Measurements from ENCODE around the gene SLFN12.
"Not testable (repeated sequence)": the region's sequence is repeated elsewhere in the genome, so short reads cannot be mapped to it uniquely, and the experiment has no call there.

The SLFN12 gene

DNA sequence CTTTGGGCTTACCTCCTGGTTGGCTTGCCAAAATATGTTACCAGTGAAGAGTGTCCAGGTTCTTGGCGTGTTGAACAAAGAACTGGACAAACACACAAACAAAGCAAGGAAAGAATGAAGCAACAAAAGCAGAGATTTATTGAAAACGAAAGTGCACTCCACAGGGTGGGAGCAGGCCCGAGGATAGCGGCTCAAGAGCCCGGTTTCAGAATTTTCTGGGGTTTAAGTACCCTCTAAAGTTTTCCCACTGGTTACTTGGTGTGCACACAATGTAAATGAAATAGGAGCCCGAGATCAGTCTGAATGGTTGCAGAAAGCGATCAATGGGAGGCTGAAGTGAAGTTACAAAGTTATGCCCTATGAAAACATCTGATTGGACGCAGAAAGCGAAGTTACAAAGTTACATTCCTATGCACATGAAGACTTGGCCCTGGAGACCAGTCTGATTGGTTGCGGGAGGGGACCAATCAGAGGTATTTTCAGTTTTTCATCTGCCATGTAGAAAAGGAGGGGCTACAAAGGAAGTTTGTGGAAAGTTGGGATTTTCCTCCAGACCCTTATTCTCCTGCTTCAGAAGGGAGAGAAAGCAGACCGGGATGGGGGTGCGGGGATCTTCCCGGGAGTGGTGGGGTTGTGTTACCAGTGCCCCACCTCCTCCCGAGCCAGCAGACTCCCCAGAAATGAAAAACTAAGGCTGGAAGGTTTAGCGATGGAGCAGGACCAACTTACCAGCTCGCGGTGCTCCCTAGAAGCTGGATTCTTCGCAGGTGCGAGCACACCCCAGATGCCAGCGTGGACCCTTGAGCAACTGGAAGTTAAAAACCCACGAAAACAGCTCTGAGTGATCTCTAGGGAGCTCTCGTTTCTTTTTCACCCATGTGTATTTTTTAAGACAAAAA lies at the start of gene SLFN12:
TSS of gene SLFN12 (minus strand) at position 325 of the 899 bp plus-strand sequence. CDS start 9,472 bp downstream, outside the sequence.
- DNase-seq = peak; percentile 97

DNA sequence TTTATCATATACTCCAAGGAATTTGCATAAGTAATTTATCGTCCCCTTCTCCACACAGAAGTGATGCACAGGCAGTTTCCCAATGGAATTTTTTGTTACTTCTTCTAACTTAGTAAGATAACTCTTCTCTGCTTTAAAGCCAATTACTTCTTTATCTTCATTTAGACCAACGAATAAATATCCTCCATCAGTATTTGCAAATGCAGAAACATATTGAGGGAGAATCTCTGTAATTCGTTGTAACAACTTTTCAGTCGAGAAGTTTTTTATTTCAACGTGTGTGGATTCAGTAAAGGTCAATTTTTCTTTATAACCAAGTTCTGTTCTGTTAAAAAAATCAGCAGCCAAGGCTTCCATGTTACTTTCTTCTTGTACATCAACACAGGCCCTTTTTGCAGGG lies 47.0 kb upstream of the SLFN12 start:
- DNase-seq = no peak

DNA sequence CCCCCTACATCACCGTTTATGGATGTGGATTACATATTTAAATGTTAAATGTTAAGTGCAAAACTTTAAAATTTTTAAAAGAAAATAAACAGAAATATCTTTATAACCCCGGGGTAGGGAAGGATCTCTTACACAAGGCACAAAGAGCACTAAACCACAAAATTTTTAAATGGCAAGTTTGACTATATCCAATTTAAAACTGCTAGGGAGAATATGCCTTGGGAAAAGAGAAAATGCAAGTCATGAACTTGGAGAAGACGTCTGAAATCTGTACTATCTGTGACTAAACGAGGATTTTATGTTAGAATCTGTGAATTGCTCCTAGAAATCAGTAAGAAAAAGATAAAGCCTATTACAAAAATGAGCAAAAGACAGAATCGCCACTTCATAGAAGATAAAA lies 44.9 kb upstream of the SLFN12 start:
- DNase-seq = no peak

DNA sequence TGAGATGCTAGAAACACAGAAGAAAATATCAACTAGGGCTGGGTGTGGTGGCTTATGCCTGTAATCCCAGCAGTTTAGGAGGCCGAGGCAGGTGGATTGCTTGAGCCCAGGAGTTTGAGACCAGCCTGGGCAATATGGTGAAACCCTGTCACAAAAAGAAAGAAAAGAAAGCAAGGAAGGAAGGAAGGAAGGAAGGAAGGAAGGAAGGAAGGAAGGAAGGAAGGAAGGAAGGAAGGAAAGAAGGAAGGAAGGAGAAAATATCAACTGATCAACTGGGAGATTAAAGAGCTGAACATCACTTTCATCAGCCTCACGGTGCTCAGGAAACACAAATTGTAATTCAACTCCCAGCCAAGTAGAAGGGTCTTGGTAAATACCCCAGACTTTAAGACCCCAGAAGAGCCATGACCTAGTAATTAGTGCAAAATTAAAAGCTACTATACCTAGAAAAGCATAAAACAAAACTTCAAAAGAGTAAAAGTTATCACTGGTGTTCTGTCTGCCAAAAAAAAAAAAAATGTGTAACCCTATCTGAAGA lies 44.1 kb upstream of the SLFN12 start:
- no peak for DNase-seq

DNA sequence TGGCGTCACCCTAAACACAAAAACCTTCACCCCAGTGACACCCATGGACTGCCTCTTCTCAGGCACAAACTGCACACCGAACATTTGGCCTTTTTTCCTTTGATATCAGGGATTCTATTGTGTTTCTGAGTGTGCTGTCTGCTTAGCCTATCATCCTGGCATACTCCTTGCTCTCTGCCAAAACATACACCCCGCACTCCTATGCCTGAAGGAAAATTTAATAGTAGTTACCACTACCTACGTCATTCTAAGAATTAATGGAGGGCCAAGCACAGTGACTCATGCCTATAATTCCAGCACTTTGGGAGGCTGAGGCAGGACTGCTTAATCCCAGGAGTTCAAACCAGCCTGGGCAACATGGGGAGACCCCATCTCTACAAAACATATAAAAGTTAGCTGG lies 36.2 kb upstream of the SLFN12 start:
- no peak for DNase-seq

DNA sequence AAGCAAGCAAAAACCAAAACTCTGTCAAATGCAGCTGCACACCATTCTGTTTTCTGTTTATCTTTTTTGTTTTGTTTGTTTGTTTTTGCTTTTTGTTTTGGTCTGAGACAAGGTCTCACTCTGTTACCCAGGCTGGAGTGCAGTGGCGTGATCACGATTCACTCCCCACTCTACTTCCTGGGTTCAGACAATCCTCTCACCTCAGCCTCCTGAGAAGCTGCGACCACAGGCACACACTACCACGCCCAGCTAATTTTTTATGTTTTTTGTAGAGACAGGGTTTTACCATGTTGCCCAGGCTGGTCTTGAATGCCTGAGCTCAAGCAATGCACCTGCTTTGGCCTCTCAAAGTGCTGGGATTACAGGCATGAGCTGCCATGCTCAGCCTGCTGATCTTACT lies 35.5 kb upstream of the SLFN12 start:
- no peak for DNase-seq

DNA sequence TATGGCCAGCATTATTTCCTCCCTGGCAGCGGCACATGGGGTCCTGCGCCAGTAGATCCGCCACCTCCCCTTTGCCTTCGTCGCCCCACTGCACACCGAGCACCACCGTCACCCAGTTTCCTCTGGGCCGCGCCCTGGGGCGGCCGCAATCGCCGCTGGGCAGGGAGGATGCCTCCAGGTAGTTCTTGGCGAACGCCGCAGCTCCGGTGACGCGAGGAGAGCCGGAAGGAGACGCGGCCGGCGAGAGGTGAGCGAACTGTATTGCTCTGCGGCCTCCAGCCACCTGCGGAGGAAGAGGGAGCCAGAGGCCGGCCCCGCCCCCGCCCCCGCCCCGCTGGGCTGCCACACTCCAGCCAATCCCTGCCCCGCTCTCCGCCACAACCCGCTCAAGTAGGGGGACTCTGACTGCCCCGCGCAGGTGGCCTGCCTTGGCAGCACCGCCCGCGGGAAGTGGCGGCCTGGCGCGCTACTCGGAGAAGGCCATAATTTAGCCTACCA lies 28.1 kb upstream of the SLFN12 start:
- no peak for DNase-seq

DNA sequence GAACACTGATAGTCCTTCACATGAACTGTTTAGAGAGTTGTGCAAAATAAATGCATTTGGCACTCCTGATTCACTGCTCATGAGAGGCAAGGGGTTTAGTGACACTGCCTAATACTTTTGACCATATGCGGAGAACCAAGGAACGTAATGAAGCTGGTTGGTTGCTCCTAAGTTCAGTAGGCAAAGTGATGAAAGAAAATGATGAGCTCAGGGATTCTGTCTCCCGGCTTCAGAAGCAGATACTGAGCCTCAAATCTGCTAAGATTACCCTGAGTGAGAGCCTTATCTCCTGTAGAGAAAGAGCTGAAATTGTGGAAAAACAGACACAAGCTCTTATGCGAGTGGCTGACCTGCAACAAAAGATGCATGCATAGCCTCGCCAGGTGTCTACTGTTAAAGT lies 21.7 kb upstream of the SLFN12 start:
- DNase-seq = not testable (repeated sequence)

DNA sequence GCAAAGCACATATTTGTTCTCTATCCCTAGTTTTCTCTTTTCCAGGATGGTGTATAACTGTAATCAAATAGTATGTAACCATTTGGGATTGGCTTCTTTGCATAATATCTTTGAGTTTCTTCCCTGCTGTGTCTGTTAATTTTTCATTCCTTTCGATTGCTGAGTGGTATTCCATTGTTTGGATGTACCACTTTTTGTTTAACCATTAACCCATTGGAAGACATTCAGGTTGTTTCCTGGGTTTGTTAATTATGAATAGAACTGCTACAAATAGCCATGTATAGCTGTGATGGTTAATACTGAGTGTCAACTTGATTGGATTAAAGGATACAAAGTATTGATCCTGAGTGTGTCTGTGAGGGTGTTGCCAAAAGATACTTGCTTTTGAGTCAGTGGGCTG lies 20.9 kb upstream of the SLFN12 start:
- DNase-seq = no peak

DNA sequence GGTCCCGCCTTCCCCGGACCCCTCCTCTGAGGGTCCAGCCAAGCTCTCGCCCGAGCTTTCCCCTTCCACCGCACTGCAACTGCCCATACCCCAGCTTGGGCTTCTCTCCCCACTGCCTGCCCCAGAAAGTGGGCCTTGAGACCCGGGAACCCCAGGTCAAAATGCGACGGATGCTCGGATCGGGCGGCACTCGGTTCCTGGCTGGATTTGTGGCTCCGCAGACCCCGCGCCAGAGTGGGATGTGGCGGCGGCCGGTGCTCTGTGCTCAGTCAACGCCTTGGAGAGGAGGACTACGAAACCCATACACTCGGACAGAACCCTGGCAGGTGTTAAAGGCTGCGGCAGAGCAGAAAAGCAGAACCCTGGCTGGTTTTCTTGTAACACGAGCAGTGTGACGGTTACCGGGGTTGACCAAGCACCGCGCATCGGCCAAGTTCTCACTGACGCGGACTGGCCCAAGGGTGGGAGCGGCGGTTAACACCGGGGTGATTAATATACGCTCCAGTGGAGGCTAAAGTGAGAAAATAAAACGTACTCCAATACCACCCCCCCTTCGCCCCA lies 17.2 kb upstream of the SLFN12 start:
- DNase-seq = peak; percentile 8

DNA sequence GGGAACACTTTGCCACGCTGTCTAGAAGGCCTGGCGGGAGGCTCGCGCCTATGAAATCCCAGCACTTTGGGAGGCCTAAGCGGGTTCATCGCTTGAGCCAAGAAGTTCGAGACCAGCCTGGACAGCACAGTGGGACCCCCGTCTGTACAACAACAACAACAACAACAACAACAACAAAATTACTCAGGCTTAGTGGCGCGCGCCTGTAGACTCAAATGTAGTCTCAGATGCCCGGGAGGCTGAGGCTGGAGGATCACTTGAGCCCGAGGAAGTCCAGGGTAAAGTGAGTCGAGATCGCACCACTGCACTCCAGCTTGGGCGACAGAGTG lies 16.6 kb upstream of the SLFN12 start:
- no peak for DNase-seq

DNA sequence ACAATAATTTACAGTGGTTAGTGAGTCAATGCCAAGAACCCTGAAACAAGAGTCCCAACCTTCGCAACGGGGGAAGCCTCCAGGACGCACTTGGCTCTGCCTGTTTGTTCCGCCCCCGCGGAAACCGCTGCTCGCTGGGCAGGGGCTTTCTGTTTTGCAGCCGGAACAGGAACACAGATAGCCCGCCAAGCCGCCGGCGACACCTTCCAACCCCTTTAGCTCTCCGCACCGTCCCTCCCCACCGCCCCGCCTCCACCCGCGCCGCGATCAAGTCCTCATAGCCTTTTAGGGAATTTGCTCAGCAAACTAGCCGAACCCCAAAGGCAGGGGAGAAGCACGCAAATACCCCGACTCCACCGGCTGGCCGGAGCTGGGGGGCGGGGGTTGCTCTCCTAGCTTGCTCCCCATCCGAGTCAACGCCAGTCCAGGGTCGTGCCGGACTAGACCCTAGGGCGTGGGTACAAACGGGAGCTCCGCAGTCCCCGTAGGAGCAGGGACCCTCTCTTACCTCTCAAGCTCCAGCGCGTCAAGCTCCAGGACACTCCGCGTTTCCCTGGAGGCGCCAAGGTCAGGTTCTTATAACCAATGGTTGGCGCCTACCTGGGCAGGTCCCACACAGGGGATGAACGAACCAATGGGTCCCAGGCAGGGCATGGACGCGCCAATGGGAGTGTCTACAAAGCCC lies 16.1 kb upstream of the SLFN12 start, which contains the start of gene SLFN13:
TSS of gene SLFN13 (minus strand) at position 553 of the 685 bp plus-strand sequence. CDS start 3,086 bp downstream, outside the sequence.
- DNase-seq = peak; percentile 85

DNA sequence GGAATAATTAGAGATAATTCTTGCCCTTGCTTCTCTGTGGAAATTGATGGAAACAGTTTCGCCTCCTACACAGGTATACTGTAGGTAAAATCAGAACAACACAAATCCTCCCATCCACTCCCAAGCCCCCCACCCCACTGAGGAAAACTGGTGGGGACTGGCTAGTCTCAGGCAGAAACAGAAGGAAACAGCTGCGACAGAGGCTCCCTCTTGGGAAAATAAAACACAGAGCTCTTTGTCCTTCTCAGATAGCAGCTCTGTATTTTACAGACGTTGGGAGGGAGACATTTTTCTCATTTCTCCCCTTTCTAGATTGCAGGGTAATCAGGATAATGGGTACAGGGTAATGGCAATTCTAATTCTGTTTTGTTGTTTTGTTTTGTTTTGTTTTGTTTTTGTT lies 15.2 kb upstream of the SLFN12 start:
- no peak for DNase-seq

DNA sequence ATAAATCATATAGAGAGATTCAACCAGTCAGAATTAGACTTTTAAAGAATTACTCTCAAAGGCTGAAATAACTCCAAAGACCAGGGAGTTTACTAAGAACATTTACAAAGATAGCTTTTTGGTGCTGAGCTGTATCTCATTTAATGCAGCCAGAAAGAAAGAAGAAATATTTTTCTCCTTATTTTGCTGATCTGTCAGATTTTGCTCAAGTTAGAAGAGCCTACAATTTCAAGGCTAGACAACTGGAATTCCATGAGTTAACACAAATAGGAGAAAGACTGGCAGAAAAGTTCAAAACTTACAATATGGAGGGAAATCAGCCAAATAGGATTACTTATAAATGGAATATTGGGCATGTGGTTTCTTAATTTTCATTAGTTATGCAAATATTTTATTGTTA lies 6.1 kb upstream of the SLFN12 start:
- DNase-seq = no peak

DNA sequence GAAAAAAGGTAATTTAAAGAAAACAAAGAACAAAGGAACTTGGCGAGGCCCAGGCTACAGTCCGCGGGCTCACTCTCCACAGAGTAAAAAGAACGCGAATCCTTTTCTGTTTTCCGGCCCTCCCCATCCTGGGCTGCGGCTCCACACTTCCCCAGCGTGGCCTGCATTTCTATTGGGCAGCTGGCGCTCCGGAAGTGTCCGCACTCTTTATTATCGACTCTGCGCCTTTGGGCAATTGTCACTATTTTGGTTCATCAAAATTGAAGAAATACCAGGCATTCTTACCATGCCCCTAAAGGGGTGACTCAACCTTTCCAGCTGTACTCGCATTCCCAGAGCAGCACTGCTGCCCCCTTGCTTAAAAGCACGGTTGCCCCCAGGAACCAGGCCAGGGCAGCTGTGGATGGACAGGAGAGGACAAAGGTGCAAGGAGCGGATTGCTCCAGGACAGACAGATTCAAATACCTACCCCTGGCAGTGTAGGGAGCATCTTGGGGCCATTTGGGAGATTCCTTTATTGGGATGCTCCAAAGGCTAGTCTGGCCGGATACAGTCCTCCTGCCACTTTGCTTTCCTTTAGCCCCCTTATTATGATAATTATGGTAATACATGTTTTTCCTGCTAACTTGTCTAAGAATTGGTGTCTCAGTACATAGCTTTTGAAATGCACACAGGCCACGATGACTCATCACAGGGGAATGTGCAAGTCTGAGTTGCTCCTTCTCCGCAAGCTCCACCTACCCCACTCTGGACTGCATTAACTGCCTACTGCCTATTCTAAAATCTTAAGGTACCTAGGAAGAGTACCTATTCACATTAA lies 985 bp upstream of the SLFN12 start:
- peak; percentile 100 for DNase-seq

DNA sequence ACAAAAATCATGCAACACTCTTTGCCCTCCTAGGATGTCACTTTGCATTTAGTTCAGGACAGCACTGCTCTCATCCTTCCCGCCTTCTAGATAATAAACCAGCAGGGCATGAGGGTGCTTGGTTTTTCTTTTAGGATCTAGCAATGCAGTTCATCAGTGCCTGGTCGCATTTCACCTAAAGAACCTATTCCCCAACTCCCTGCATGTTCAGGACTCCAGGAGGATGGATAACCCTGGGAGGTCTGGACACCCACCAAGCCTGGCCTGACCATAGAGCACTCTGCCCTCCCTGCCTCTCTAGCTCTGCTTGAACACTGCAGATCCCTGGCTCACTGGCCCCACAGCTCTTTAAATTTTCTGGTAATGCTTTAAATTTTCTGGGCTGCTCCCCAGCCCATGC lies 2.6 kb downstream of the SLFN12 start:
- DNase-seq = no peak

DNA sequence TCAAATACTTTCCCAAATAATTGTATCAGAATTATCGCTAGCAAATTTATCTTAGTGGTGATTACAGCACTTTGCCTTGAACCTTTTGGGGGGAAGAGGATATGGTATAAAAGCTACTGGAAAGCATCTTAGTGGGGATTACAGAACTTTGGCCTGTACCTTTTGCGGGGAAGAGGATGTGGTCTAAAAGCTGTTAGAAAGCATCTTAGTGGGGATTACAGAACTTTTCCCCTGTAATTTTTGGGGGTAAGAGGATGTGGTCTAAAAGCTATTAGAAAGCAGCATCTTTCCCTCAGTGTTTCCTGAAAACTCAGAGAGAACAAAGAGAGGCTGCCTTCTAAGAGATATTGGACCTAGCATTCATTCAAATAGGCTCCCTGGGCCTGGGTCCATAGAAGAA lies 4.1 kb downstream of the SLFN12 start:
- no peak for DNase-seq

DNA sequence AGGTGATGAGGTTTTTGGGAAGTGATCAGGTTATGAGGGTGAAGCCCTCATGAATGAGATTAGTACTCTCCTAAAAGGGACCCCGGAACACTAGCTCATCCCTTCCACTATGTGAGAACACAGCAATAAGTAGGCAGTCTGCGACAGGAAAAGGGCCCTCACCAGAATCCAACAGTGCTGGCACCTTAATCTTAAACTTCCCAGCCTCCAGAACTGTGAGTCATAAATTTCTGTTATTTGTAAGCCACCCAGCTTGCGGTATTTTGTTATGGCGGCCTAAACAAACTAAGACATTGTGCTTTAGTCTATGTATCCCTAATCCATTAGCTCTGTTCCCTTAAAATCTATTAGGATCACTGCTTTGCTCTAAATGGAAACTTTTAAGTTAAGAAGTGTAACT lies 8.5 kb downstream of the SLFN12 start:
- DNase-seq = peak; percentile 45

DNA sequence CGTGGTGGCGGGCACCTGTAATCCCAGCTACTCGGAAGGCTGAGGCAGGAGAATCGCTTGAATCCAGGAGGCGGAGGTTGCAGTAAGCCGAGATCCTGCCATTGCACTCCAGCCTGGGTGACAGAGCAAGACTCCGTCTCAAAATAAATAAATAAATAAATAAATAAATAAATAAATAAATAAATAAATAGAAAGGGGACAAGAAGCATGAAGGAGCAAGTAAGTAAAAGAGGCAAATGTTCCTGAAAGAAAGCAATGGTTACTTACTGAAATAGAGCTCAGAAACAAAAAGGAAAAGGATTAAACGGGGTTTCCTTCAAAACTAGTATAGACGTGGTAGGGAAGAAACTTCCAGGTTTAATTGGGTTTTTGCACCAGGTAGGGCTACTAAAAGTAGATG lies 11.2 kb downstream of the SLFN12 start:
- DNase-seq = not testable (repeated sequence)

DNA sequence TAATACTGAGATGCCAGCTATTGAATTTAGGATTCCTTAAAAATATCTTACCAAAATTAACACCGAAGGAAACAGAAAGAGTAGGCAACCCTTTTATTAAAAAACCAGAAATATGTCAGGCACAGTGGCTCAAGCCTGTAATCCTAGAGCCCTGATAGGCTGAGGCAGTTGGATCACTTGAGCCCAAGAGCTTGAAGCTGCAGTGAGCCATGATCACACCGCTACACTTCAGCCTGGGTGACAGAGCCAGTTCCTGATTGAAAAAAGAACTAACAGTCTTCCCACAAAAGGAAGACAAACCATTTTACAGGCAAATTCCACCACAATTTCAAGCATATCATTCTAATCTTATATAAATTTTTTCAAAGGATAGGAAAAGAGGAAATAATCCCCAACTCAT lies 15.6 kb downstream of the SLFN12 start:
- no peak for DNase-seq

DNA sequence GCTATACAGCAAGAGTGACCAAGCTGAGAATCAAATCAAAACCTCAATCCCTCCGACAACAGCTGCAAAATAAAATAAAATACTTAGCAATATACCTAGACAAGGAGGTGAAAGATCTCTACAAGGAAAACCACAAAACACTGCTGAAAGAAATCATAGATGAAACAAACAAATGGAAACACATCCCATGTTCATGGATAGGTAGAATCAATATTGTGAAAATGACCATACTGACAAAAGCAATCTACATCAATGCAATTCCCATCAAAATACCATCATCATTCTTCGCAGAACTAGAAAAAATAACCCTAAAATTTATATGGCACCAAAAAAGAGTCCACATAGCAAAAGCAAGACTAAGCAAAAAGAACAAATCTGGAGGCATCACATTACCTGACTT lies 17.6 kb downstream of the SLFN12 start:
- DNase-seq = not testable (repeated sequence)

DNA sequence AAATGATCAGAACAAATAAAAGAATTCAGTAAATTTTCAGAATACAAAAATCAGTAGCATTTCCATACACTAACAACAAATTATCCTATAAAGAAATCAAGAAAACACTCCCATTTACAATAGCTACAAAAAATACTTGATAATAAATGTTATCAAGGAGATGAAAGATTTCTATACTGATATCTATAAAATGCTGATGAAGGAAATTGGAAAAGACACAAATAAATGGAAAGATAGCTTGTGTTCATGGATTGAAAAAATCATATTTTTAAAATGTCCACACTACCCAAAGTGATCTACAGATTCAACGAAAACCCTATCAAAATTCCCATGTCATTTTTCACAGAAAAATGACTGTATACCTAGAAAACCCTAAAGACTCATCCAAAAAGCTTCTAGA lies 18.1 kb downstream of the SLFN12 start:
- DNase-seq = no peak

DNA sequence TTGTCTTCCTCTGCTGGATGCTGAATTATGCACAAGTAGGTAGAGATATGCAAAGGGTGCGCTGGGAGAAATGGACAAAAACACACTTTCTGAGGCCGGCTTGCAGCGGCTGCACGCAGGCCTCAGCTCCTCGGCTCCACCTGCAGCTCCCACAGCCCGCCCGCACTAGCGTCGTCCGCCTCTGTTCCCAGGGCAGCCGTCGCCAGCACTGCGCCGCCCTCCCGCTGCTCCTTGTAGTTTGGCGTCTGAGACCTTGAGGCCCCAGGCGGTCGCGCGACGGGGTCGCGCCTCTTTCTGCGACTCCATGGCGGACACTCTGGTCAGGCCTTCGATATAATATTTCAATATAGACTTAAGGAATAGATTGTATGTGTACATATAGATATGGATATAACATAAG lies 24.8 kb downstream of the SLFN12 start:
- DNase-seq = no peak

Measured in EL (cell line).